GM12872 (cell line): ENCODE data around the gene CPNE5.
A peak's percentile ranks its signal among the peaks of the same experiment; 100 is the strongest.

Experiments
- TF ChIP-seq, protein P1 (sequence below): IDR thresholded peaks from 3 replicates; pipeline ENCODE4 v1.5.1; 2011; ENCODE audit warnings: low read depth, mild to moderate bottlenecking, low read length, moderate library complexity; ENCODE audit not compliant: insufficient read depth

Gene CPNE5

DNA sequence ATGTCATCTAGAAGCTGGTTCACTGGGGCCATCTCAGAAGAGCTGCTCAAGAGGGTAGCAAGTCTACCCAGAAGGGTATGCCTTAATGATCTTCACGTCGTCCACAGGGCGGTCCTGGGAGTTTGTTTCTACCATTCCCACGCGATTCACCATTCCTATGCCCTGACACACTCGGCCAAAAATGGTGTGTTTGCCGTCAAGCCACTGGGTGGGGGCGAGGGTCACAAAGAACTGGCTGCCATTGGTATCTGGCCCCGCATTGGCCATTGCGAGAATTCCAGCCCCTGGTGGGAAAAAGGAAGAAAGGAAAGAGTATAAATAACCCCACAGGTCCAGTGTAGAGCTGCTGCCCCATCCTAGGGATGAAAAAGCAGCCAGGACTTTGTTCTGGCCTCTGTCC, 16.5 kb upstream of the CPNE5 start:
- TF ChIP-seq, protein P1, sequence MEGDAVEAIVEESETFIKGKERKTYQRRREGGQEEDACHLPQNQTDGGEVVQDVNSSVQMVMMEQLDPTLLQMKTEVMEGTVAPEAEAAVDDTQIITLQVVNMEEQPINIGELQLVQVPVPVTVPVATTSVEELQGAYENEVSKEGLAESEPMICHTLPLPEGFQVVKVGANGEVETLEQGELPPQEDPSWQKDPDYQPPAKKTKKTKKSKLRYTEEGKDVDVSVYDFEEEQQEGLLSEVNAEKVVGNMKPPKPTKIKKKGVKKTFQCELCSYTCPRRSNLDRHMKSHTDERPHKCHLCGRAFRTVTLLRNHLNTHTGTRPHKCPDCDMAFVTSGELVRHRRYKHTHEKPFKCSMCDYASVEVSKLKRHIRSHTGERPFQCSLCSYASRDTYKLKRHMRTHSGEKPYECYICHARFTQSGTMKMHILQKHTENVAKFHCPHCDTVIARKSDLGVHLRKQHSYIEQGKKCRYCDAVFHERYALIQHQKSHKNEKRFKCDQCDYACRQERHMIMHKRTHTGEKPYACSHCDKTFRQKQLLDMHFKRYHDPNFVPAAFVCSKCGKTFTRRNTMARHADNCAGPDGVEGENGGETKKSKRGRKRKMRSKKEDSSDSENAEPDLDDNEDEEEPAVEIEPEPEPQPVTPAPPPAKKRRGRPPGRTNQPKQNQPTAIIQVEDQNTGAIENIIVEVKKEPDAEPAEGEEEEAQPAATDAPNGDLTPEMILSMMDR, result no peak

DNA sequence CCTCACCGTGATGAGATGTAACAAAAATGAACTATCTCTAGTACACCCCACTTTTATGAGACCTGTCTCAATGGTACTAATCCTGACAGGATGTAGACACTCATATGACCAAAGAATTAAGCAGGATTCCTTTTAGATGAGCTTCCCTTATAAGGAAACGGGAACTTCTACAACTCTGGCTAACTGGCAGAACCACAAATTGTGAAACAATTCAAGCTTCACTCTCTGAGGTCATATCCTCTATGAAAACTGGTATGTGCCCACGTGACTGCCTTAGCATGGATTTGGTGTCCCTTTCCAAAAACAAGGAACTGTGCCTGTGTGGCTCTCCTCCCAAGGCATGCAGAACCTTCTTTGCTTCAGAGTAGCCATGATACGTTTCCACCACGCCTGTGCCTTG, 14.1 kb upstream of the CPNE5 start:
- TF ChIP-seq, protein P1, result no peak

DNA sequence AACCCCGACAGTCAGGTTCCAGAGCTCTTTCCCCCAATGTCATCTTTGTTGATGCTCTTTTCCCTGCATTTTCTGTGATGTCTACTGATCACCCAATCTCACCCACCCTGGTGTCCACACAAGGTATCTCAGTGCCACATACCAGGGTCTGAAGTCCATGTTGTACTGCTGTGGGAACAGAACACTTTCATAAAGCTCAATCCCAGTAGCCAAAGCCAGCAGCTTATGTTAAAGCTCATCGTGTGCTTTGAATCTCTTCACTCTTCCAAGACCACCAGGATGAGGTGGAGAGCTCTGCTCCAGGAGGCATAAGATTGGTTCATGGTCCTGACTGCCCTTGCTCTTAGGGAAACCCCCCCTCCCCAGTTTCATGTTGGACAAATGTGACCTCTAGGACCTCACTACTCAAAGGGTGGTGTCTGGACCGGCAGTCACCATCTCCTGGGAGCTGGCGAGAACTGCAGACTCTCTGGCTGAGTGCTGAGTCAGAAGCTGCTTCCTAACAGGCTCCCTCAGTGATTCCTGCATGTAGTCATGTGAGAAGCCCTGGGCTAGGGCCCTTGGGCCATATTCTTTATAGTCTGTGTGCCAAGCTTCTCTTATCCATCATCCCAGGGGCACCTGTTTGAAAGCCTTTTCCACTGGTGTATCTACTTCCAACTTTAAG, 13.4 kb upstream of the CPNE5 start:
- TF ChIP-seq, protein P1, result no peak

GRCh38 chr6:36851626-36852025, 12.4 kb upstream of the CPNE5 start:
- TF ChIP-seq, protein P1, result no peak

DNA sequence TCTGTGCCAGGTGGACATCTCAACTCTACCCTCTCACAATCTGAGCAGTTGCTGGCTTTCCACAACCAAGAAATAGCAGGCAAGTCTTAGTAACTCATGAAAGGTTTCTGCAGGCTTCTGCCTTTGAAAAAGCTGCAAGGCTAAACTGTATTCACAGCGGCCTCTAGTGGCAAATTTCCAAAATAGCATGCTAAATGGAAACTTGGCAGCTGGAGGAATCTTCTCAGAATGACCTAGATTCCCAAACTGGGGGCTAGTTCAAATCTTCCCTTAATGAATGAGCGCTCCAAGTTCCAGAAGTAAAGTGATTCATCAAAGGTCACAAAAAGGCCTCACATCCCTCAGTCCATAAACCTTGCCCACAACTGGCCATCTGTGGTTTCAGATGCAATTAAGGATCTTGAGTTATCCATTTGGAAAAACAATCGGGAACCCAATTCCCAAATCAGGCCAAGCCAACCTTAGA, 11.9 kb upstream of the CPNE5 start:
- TF ChIP-seq, protein P1, result peak; percentile 79

- TF ChIP-seq, protein P1, result no peak
These were observed 10.8 kb upstream of the CPNE5 start for GRCh38 chr6:36850021-36850420.

DNA sequence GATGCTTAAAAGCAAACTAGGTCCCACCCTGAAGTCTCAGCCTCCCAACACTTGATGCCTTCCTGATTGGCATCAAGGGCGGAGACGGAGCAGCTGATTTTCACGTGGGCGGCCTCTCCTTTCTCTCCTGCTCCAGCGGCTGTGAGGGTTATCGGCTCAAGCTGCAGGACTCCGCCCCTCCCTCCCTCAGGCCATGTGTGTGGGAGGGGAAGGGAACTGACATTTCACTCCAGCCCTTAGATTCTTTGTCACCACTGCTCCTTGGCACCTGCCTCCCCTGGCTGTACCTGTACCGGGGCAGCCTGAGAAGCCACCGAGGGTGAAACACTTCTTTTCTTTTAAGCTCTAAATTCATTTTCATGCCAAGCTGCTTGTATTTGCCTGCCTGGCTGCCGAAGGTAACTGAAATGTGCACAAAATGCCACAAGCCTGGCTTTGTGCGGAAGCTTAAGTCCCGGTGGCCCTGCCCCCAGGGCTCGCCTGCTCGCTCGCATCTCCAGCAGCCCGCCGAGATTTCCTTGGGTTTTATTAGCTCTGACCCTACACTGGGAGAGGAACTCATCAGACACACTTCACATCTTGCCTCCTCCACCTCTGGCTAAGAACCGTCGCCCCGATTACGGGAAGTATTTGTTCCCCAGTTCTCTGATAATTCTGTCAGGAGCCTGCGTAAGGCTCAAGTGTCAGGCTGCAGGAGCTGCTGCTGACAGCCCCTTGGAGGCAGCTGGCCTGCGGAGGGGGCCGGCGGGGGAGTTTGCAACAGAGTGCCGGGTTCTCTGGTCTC, 9.6 kb upstream of the CPNE5 start:
- TF ChIP-seq, protein P1, result no peak
